ENCODE data around the gene STMN3.
A peak's percentile ranks its signal among the peaks of the same experiment; 100 is the strongest.
"Not testable (repeated sequence)": the region's sequence is repeated elsewhere in the genome, so short reads cannot be mapped to it uniquely, and the experiment has no call there.

STMN3 gene

GRCh38 chr20:63675681-63676368 is 22.6 kb upstream of the STMN3 start:
- no peak for DNase-seq

- DNase-seq = no peak
Observed at GRCh38 chr20:63673951-63674350, 20.7 kb upstream of the STMN3 start.

GRCh38 chr20:63672666-63673065 is 19.4 kb upstream of the STMN3 start:
- DNase-seq = no peak

DNA sequence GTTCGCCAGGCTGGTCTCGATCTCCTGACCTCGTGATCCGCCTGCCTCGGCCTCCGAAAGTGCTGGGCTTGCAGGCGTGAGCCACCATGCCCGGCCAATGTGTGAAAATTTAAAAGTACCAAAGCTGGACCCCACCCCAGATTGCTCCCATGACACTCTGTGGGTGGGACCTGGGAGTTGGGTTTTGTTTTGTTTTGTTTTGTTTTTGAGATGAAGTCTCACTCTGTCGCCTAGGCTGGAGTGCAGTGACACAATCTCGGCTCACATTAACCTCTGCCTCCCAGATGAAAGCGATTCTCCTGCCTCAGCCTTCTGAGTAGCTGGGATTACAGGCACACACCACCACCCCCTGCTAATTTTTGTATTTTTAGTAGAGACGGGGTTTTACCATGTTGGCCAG is 18.5 kb upstream of the STMN3 start:
- not testable (repeated sequence) for DNase-seq

DNA sequence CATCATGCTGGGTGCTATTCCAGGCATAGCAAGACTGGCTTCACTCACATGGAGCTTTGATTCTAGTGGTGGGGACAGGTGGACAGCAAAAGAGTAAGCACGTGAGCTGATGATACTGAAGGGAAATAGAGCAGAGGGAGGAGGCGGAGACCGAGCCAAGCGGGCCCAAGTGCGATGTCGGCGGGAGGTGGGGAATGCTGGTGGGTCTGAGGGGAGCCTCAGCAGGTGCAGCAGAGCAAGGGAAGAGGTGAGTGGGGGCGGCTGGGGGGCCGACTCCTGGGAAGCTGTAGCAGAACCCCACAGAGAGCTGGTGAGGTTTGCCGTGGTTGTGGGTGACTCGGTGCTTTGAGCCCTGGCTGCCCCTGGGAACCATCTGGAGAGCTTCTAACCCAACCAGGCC is 15.1 kb upstream of the STMN3 start:
- DNase-seq = no peak

- DNase-seq = no peak
Observed at GRCh38 chr20:63667858-63668257, 14.6 kb upstream of the STMN3 start.

DNA sequence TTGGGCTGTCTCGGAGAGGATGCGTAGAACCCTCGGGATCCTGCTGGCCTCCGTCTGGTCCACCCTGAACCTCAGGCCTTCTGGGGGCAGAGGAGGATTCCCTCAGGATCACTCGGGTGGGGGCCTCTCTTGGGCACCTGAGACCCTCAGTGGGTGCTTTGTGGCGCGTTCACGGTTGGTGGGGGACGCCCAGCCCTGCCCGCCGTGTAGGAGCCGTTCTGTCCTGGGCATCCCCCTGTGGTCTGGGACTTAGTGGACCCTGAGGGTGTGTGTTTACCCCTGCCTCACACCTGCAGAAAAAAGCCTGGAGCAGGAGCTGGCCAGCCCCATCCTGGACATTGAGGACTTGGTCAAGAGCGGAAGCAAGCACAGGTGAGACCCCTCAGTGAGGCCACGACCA is 12.5 kb upstream of the STMN3 start:
- DNase-seq = no peak

DNA sequence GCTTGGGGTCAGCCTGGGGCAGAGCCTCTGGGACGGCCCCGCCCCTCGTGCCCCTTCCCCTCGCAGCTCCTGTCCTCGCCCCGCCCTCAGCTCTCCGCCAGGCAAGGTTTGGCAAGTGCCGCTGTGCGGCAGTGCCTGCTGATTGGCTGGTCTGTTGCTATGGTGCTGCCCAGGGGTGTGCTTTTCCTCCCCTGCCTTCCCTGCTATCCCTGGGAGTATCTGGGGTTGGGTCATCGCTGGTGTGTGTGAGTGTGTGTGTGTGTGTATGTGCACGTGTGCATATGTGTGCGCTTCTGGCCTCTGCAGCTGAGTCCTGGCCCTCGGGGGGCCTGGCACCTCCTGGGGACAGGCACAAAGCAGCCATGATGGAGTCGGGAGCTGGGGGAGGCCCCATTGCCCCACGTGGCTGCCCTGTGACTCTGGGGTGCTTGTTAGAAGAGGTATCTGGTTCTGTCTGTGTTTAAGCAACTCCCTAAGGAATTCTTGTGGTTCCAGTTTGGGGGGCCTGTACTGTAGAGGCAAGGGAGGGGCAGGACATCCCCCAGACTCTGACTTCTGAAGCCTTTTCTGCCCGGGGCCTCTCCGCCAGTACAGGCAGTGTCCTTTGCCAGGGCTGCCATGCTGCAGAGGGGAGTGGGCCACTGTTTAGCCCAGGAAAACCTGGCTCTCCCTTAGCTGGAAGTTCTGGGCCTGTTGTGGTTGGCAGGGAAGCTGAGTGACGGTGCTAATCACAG is 11.8 kb upstream of the STMN3 start:
- no peak for DNase-seq

- DNase-seq = no peak
Observed at GRCh38 chr20:63664143-63664851, 11.1 kb upstream of the STMN3 start.

GRCh38 chr20:63663332-63664066 is 10.3 kb upstream of the STMN3 start:
- no peak for DNase-seq

GRCh38 chr20:63662813-63663189 is 9.6 kb upstream of the STMN3 start:
- no peak for DNase-seq

- no peak for DNase-seq
Observed at GRCh38 chr20:63661959-63662812, 9.0 kb upstream of the STMN3 start.

- no peak for DNase-seq
Observed at GRCh38 chr20:63661108-63661507, 7.9 kb upstream of the STMN3 start.

GRCh38 chr20:63660622-63661021 is 7.4 kb upstream of the STMN3 start:
- DNase-seq = no peak

- DNase-seq = not testable (repeated sequence)
Observed at GRCh38 chr20:63660174-63660573, 7.0 kb upstream of the STMN3 start.

- no peak for DNase-seq
Observed at GRCh38 chr20:63659370-63659769, 6.1 kb upstream of the STMN3 start.

DNA sequence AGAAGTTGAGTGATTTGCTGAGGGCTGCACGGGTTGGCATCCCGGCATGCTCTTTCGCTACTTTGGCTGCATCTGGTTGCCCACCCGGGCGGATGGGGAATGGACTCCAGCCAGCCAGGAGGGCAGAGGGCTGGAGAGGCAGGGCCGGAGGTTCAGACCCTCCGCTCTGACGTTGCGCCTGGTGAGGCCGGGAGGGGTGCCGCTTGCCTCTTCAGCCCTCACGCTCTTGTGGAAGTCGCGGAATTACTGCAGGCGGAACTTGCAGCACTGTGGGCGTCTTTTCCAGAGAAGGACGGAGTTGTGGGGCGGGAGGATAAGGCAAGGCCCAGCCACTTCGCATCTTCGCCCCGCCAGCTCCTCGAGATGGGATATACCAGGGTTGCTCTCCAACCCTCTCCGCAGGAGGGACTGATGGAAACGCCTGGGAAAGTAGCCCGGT is 5.5 kb upstream of the STMN3 start:
- no peak for DNase-seq

GRCh38 chr20:63657937-63658748 is 4.9 kb upstream of the STMN3 start, which contains the start of gene RTEL1:
Gene RTEL1 (plus strand): TSS chr20:63658312. CDS start chr20:63659403, 1,091 bp downstream.
- DNase-seq = peak; percentile 86

DNA sequence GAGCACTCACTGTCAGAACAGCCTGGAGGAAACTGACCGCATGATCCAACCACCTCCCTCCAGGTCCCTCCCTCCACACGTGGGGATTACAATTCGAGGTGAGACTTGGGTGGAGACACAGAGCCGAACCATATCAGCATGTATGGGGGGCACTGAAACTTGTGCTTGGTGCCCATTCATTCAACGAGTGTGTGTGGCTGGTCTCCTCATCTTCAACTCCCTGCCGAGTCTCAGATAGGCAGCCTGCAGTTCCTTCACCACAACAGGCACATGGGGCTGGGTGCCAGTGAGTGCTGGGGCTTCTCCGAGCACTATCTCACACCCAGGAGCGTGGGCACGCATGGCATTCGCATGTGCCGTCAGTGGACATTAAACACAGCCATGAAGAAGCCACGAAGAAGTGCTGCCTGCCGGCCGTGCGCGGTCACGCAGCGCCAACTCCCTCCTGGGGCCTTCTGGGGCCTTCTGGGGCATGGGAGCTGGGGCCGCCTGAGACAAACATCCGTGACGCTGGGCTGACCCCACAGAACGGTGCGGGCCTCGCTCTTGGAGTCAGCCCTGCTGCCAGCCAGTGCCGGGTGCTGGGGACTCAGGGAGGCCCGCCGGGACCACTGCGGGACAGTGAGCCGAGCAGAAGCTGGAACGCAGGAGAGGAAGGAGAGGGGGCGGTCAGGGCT is 4.2 kb upstream of the STMN3 start:
- no peak for DNase-seq

DNA sequence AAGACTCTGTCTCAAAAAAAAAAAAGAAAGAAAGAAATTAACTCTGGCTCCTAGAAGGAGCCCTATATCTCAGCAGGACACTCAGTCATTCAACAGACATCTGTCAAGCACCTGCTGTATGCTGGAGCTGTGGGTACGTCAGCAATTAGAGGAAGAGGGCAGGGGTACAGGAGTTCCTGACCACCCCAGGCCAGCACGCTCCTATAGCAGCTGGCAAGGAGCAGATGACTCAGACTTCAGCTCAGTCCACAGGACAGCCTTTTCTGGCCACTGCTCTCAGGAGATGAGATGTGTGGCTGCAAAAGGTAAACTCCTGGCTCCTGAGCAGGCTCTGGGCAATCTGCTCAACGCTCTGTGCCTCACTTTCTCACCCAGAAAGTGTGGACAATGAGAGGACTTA is 3.2 kb upstream of the STMN3 start:
- no peak for DNase-seq

- DNase-seq = no peak
Observed at GRCh38 chr20:63655249-63655648, 2.0 kb upstream of the STMN3 start.

Measured in NK-92 treated with Interleukin-12 subunit alpha and Interleukin-12 subunit beta, amount 100 ng/mL, for 24 hours (cell line).